Osteoblast (primary cell): ENCODE measurements around the gene ATP8B4. TPM values are rescaled to one million over a fixed set of nuclear protein-coding genes. Genes with fewer than 3 reads are reported as not detected.

Experiments
- DNase-seq: peaks from one replicate; pipeline ENCODE4 v3.0.0; 2011; ENCODE audit warnings: low spot score, mixed read lengths; ENCODE audit not compliant: insufficient read length; ENCODE audit errors: missing footprints
- H2AFZ ChIP-seq: 2 replicates; pipeline ENCODE4 v1.6.0; 2011; ENCODE audit warnings: mild to moderate bottlenecking, low read length
- H3K27ac ChIP-seq: 2 replicates; pipeline ENCODE4 v1.5.1; 2011; ENCODE audit warnings: mild to moderate bottlenecking, low read depth, low read length, moderate library complexity
- H3K27me3 ChIP-seq: 2 replicates; pipeline ENCODE4 v1.6.0; 2012; ENCODE audit warnings: mild to moderate bottlenecking, control low read depth, inconsistent platforms, low read length, moderate library complexity; ENCODE audit not compliant: insufficient read depth
- H3K36me3 ChIP-seq: 2 replicates; pipeline ENCODE4 v1.5.1; 2011; ENCODE audit warnings: mild to moderate bottlenecking, low read length, control low read depth, moderate library complexity; ENCODE audit not compliant: insufficient read depth
- H3K4me1 ChIP-seq: 2 replicates; pipeline ENCODE4 v1.5.1; 2011; ENCODE audit warnings: mild to moderate bottlenecking, low read length, control low read depth, moderate library complexity; ENCODE audit not compliant: insufficient read depth
- H3K4me2 ChIP-seq: 2 replicates; pipeline ENCODE4 v1.6.0; 2011; ENCODE audit warnings: mild to moderate bottlenecking, low read length; ENCODE audit not compliant: insufficient read depth
- H3K4me3 ChIP-seq: fragments of 200-600 bp; sonication (generic); 3 replicates; pipeline ENCODE4 v1.5.1; 2012; ENCODE audit warnings: mild to moderate bottlenecking, low read length, inconsistent platforms; ENCODE audit not compliant: insufficient read depth
- H3K79me2 ChIP-seq: 2 replicates; pipeline ENCODE4 v1.6.0; 2012; ENCODE audit warnings: mild to moderate bottlenecking, low read length, control low read depth, inconsistent platforms; ENCODE audit not compliant: insufficient read depth
- H3K9me3 ChIP-seq: 2 replicates; pipeline ENCODE4 v1.5.1; 2011; ENCODE audit warnings: low read depth, low read length, control low read depth
- H4K20me1 ChIP-seq: 2 replicates; pipeline ENCODE4 v1.6.0; 2012; ENCODE audit warnings: mild to moderate bottlenecking, low read length, control low read depth; ENCODE audit not compliant: insufficient read depth
- total RNA-seq: library from RNA; depleted of rRNA; stranded (reverse); fragments of >200 nt; gene quantifications from 2 replicates; pipeline ENCODE4 v1.2.3, GENCODE V29; 2012
- TF ChIP-seq, protein P1 (sequence below): IDR thresholded peaks from 2 replicates; pipeline ENCODE4 v1.5.1; 2011; ENCODE audit warnings: mild to moderate bottlenecking, low read depth, low read length, moderate library complexity; ENCODE audit errors: extremely low read depth

ATP8B4 gene, protein sequence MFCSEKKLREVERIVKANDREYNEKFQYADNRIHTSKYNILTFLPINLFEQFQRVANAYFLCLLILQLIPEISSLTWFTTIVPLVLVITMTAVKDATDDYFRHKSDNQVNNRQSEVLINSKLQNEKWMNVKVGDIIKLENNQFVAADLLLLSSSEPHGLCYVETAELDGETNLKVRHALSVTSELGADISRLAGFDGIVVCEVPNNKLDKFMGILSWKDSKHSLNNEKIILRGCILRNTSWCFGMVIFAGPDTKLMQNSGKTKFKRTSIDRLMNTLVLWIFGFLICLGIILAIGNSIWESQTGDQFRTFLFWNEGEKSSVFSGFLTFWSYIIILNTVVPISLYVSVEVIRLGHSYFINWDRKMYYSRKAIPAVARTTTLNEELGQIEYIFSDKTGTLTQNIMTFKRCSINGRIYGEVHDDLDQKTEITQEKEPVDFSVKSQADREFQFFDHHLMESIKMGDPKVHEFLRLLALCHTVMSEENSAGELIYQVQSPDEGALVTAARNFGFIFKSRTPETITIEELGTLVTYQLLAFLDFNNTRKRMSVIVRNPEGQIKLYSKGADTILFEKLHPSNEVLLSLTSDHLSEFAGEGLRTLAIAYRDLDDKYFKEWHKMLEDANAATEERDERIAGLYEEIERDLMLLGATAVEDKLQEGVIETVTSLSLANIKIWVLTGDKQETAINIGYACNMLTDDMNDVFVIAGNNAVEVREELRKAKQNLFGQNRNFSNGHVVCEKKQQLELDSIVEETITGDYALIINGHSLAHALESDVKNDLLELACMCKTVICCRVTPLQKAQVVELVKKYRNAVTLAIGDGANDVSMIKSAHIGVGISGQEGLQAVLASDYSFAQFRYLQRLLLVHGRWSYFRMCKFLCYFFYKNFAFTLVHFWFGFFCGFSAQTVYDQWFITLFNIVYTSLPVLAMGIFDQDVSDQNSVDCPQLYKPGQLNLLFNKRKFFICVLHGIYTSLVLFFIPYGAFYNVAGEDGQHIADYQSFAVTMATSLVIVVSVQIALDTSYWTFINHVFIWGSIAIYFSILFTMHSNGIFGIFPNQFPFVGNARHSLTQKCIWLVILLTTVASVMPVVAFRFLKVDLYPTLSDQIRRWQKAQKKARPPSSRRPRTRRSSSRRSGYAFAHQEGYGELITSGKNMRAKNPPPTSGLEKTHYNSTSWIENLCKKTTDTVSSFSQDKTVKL
- total RNA-seq = 0.88 and 1.1 TPM in 2 replicates

DNA sequence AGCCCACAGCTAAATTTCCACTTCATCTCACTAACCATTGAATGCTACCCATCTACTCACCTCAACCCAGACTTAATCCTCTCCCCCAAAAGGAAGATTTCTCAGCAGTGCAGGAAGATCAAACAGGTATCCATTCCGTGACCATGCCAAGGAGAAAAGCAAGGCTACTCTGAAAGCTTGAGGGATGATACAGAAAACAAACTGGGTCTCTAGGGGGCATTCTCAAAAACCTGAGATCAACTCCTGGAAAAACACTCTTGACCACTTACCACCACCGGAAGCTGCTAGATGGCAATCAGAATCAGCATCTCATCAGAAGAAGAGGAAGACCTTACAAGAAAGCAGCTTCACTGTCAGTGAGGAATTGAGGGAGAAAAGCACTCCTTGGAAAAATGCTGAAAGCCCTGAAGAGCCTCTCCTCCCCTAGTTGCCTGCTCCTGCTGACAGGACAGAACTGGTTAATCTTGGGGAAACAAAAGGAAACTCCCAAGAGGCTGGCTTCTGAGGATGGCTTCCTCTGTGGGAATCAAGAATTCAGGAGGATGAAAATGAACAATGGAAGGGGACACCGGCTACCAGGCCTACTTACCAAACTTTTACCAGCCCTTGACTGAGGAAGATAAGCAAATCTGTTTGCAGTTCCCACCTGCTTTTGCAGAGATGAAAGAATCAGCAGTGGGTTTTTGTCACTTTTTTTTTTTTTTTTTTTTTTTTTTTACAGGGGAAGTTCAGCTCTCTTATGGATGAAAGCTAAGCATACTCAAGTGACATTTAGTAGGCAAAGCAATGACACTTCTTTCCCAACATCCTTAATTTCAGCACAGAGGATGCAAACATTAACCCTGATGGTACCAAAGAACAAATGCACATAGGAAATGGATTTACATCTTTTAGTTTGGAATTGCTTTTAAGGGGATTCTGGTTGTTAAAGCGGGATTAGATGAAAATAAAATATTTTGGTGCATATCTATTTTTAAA, at the start of gene ATP8B4:
Gene ATP8B4, minus strand, starts transcription at position 171 of the 978 bp plus-strand sequence. CDS start 12,267 bp downstream, outside the sequence.
- H3K4me2 ChIP-seq = no peak within 1 kb of the TSS
- no peak for DNase-seq
- peaks cover 3% of the 10 kb centered on the region for H3K4me1 ChIP-seq
- H4K20me1 ChIP-seq = no peaks in the 10 kb centered on the region
- peak within 1 kb of the TSS; percentile 65 for H2AFZ ChIP-seq
- no peaks in the 10 kb centered on the region for H3K36me3 ChIP-seq
- H3K79me2 ChIP-seq = no peaks in the 10 kb centered on the region
- no peak within 1 kb of the TSS for H3K27ac ChIP-seq
- no peaks in the 10 kb centered on the region for H3K9me3 ChIP-seq
- no peak within 1 kb of the TSS for H3K4me3 ChIP-seq
- TF ChIP-seq, protein P1, sequence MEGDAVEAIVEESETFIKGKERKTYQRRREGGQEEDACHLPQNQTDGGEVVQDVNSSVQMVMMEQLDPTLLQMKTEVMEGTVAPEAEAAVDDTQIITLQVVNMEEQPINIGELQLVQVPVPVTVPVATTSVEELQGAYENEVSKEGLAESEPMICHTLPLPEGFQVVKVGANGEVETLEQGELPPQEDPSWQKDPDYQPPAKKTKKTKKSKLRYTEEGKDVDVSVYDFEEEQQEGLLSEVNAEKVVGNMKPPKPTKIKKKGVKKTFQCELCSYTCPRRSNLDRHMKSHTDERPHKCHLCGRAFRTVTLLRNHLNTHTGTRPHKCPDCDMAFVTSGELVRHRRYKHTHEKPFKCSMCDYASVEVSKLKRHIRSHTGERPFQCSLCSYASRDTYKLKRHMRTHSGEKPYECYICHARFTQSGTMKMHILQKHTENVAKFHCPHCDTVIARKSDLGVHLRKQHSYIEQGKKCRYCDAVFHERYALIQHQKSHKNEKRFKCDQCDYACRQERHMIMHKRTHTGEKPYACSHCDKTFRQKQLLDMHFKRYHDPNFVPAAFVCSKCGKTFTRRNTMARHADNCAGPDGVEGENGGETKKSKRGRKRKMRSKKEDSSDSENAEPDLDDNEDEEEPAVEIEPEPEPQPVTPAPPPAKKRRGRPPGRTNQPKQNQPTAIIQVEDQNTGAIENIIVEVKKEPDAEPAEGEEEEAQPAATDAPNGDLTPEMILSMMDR = no peak
- H3K27me3 ChIP-seq = no peaks in the 10 kb centered on the region

DNA sequence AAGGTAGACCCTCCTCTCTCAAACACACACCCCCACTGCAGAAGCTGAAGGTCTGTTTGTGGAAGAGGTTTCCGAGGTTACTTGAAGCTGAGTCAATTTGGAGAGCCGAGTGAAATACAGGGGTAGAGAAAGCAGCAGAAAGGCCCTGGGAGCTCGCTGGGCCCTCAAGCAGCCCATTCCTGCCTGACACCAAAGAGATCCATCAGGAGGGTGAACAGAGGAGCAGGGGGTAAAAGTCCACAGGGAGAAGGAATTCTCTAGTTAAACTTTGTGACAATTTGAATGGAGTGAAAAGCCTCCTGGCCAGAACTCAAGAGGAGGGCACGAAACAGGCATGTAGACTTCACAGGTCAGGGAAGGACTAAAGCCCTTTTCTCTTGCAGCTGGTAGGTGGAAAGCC, 49.3 kb upstream of the ATP8B4 start:
- DNase-seq = no peak
- H3K27me3 ChIP-seq = peaks cover 8% of the 10 kb centered on the region
- no peak overlapping the region for H2AFZ ChIP-seq
- H3K9me3 ChIP-seq = no peaks in the 10 kb centered on the region
- no peak overlapping the region for H3K4me2 ChIP-seq
- TF ChIP-seq, protein P1 = no peak
- H3K36me3 ChIP-seq = no peaks in the 10 kb centered on the region
- H3K4me3 ChIP-seq = no peak overlapping the region
- H3K4me1 ChIP-seq = peaks cover 21% of the 10 kb centered on the region
- no peak overlapping the region for H3K27ac ChIP-seq
- H3K79me2 ChIP-seq = no peaks in the 10 kb centered on the region
- H4K20me1 ChIP-seq = no peaks in the 10 kb centered on the region

DNA sequence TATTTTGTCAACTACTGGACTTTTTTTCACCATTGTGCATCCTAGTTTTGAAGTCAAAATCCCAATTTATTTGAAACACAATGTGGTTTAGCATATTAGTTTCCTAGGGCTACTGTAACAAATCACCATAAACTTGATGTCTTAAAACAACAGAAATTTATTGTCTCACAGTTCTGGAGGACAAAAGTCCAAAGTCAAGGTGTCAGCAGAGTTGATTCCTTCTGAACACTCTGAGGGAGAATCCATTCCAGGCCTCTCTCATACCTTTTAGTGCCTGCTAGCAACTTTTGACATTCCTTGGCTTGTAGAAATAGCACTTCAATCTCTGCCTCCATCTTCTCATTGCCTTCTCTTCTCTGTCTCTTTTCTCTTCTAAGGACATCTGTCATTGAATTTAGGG, 48.1 kb upstream of the ATP8B4 start:
- DNase-seq = no peak
- no peaks in the 10 kb centered on the region for H3K36me3 ChIP-seq
- H3K9me3 ChIP-seq = no peaks in the 10 kb centered on the region
- H3K79me2 ChIP-seq = no peaks in the 10 kb centered on the region
- peaks cover 21% of the 10 kb centered on the region for H3K4me1 ChIP-seq
- H4K20me1 ChIP-seq = no peaks in the 10 kb centered on the region
- peaks cover 8% of the 10 kb centered on the region for H3K27me3 ChIP-seq
- H3K27ac ChIP-seq = no peak overlapping the region
- H3K4me3 ChIP-seq = no peak overlapping the region
- TF ChIP-seq, protein P1 = no peak
- no peak overlapping the region for H2AFZ ChIP-seq
- H3K4me2 ChIP-seq = no peak overlapping the region
